Activated CD4-positive, alpha-beta T cell treated with anti-CD3 and anti-CD28 coated beads, Interleukin-2, amount 10 ng/mL, durations not matched to agents 24 days and 14 days (primary cell): ENCODE results near the gene GPR78. TPM values are rescaled to one million over a fixed set of nuclear protein-coding genes. Genes with fewer than 3 reads are reported as not detected.

ENCODE experiments used
- DNase-seq: peaks from one replicate; pipeline ENCODE4 v3.0.0; 2022
- H3K27ac Mint-ChIP-seq: one replicate; pipeline ENCODE4 v1.8.0; 2022; ENCODE audit warnings: mild to moderate bottlenecking, mixed read lengths
- H3K27me3 Mint-ChIP-seq: one replicate; pipeline ENCODE4 v1.8.0; 2022; ENCODE audit warnings: mixed read lengths
- H3K36me3 Mint-ChIP-seq: one replicate; pipeline ENCODE4 v1.8.0; 2022; ENCODE audit warnings: low read depth, mild to moderate bottlenecking, mixed read lengths
- H3K4me1 Mint-ChIP-seq: one replicate; pipeline ENCODE4 v1.8.0; 2021; ENCODE audit warnings: mixed read lengths
- H3K4me3 Mint-ChIP-seq: one replicate; pipeline ENCODE4 v1.8.0; 2022; ENCODE audit warnings: mild to moderate bottlenecking, moderate library complexity, mixed read lengths
- H3K9me3 Mint-ChIP-seq: one replicate; pipeline ENCODE4 v1.8.0; 2021; ENCODE audit warnings: mixed read lengths
- intact Hi-C: fragments of 100-400 bp; cut with micrococcal nuclease; formaldehyde crosslinking; loops from one replicate; pipeline ENCODE4 v1.15.1; 2023
- total RNA-seq: library from RNA; stranded (reverse); gene quantifications from 2 replicates; pipeline ENCODE4 v1.2.3, GENCODE V29; 2022

Gene GPR78
- total RNA-seq, 1 donor from 2014 or later = not detected

DNA sequence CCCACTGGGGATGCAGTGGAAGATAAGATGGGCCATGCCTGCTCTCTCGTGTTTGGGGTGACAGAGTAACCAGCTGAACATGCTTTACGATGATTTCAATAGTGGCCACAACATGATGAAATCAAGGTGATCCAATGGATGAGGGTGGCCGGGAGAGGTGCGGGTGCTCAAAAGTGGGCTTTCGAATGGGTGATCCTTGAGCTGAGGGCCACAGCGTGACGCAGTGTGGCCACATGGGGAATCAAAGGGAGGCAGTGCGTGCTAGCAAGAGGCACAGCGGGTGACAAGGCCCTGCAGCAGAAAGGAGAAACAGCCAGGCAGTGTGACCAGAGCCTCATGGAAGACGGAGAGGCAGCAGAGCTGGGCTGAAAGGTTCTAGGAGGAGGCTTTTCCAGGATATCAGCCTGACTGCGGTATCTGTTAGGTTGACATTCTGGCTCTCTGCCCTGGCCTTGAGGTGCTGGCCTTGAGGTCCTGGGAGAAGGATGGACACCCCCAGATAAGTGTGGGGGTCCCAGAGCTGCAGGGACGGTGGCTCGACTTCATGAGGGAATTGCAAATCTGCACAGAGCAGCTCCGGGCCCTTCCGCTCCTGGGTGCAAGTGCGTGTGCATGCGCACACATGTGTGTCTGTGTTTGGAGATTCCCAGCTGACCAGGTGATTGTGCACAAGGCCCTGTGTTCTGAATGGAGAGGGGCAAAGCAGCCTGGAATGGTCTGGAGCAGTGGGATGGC lies 38.0 kb upstream of the GPR78 start:
- Mint-ChIP-seq H3K4me3 (no peak overlapping the region), H3K9me3 (no peaks in the 10 kb centered on the region), H3K27ac (no peak overlapping the region), H3K36me3 (no peaks in the 10 kb centered on the region), H3K27me3 (no peaks in the 10 kb centered on the region), H3K4me1 (peaks cover 7% of the 10 kb centered on the region)
- DNase-seq = no peak
- intact Hi-C loops = no loop called here

DNA sequence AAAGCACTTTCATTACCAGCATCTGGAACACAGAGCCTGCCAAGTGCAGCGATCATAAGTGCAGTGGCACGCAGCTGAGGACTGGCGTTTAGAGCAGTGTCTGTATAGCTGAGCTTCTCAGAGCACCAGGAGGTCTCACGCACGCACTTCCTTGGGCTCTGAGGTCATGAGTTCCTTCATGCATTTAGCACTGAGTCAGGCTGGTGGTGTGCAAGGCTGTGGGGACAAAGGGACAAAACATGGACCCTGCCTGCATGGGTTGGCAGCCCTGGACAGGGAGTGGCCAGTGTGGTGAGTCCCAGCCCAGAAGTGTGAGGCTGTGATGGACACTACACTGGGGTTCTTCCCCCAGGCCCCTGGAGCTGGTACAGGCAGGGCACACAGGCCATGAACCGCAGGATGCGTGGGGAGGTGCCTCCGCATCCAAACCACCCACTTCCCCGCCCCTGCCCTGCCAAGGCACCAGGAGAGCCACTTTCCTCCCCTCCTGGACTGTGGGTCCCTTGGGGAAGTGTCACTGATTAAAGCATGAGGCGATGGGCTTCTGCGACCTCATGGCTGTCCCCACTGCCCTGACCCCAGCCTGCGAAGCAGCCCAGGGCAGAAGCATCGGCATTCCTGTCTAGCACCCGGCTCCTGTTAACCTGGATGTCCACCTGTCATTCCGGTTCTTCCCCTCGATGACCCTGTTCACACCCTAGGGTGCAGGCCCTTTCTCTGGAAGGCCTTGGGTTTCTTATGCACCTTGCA lies 37.2 kb upstream of the GPR78 start:
- no peak for DNase-seq
- Mint-ChIP-seq H3K36me3 (no peaks in the 10 kb centered on the region), H3K4me1 (peaks cover 7% of the 10 kb centered on the region), H3K27me3 (no peaks in the 10 kb centered on the region), H3K27ac (no peak overlapping the region), H3K4me3 (no peak overlapping the region), H3K9me3 (no peaks in the 10 kb centered on the region)
- intact Hi-C loops = no loop called here

DNA sequence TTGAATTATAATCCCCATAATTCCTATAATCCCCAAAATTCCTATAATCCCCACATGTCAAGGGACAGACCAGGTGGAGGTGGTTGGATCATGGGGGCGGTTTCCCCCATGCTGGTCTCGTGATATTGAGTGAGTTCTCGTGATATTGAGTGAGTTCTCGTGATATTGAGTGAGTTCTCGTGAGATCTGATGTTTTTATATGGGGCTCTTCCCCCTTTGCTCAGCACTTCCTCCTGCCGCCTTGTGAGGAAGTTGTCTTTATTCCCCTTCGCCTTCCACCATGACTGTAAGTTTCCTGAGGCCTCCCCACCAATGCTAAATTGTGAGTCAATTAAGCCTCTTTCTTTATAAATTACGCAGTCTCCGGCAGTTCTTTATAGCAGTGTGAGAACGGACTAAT lies 36.6 kb upstream of the GPR78 start:
- Mint-ChIP-seq H3K27me3 (no peaks in the 10 kb centered on the region), H3K27ac (no peak overlapping the region), H3K4me1 (peaks cover 7% of the 10 kb centered on the region), H3K9me3 (no peaks in the 10 kb centered on the region), H3K4me3 (no peak overlapping the region), H3K36me3 (no peaks in the 10 kb centered on the region)
- intact Hi-C loops = no loop called here
- DNase-seq = no peak

DNA sequence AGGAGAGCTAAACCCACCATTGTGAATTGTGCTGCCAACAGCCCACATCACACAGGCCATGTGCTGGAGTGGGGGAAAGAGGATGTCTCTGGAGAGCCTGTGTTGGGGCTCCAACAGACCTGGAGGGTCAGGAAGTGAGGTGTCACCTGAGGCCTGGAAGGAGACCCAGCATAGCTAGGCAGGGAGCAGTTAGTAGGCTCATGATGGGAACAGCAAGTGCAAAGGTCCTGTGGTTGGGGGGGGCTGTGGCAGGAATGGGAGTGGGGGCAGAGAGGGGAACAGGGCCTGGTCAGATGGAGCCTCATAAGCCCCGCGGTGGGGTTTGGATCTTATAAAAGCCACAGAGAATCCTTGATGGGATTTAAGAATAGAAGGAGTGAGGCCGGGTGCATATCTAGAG lies 35.9 kb upstream of the GPR78 start:
- H3K4me3 Mint-ChIP-seq = no peak overlapping the region
- H3K4me1 Mint-ChIP-seq = peaks cover 7% of the 10 kb centered on the region
- DNase-seq = no peak
- intact Hi-C loops = no loop called here
- no peaks in the 10 kb centered on the region for H3K27me3 Mint-ChIP-seq
- H3K9me3 Mint-ChIP-seq = no peaks in the 10 kb centered on the region
- no peak overlapping the region for H3K27ac Mint-ChIP-seq
- no peaks in the 10 kb centered on the region for H3K36me3 Mint-ChIP-seq

DNA sequence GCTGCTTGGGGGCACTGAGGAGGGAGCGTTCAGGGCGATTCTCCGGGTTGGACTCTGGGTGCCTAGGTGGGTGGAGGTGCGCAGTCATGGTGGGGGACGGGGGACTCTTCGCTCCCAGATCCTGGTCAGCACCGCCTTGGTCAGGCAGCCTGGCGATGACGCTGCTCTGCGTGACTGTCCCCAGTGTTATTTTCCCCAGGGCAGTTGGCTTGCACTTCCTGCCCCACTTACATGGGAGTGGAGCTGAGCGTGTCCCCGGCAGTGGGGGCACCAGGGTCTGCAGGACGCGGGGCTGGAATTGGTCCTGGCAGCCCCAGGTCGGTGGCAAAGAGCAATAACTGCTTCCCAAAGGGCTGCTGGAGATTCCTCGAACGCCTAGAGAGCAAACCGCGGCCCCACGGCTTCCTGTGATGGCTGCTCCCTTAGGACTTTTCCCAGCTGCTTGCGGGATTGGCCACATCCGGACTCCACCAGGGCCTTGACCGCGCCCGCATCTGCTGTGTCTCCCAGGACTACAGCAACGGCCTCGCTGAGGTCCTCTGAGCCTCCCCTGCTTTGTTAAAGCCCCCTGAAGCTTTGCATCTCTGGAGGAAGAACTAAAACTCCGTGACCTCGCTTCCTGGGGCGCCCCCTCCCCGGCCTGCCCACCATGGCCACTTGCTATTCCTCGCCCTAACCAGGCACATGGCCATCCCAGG lies 35.3 kb upstream of the GPR78 start:
- Mint-ChIP-seq H3K27ac (no peak overlapping the region), H3K9me3 (no peaks in the 10 kb centered on the region), H3K27me3 (no peaks in the 10 kb centered on the region), H3K4me1 (peaks cover 4% of the 10 kb centered on the region), H3K36me3 (no peaks in the 10 kb centered on the region), H3K4me3 (no peak overlapping the region)
- DNase-seq = no peak
- intact Hi-C loops = no loop called here

DNA sequence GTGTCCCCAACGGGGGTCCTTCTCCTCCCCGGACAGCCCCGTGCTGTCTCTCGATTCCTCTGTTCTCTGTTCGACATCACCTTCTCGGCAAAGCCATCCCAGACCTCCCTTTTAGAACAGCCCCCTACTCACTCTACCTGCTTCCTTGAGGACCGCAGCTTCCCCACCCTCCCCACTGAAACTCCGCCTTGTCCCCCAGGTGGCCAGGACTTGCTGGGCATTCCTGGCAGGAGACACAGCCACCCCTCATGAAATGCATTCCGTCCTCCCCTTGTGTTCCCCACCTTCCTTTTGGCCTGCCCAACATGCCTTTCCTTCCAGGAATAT lies 34.8 kb upstream of the GPR78 start:
- Mint-ChIP-seq H3K36me3 (no peaks in the 10 kb centered on the region), H3K4me1 (no peaks in the 10 kb centered on the region), H3K27ac (no peak overlapping the region), H3K9me3 (no peaks in the 10 kb centered on the region), H3K4me3 (no peak overlapping the region), H3K27me3 (no peaks in the 10 kb centered on the region)
- intact Hi-C loops = no loop called here
- no peak for DNase-seq

DNA sequence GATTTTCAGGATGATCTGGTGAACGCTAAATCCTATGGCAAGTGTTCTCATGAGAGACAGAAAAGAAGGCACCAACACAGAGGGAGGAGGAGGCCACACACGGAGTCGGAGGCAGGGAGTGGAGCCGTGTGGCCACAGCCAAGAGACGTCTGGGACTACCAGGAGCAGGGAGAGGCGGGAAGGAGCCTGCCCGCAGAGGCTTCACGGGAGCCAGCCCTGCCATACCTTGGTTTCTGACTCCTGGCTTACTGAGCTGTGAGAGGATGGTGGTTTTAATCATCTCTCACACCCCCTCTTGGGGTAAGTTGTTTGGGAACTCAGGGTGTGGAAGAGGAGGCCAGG lies 33.5 kb upstream of the GPR78 start:
- H3K4me3 Mint-ChIP-seq = no peak overlapping the region
- no peak overlapping the region for H3K27ac Mint-ChIP-seq
- no peaks in the 10 kb centered on the region for H3K36me3 Mint-ChIP-seq
- intact Hi-C loops = loop anchor here (2.0 kb wide), 1 partner anchor 78 kb away; no protein-coding TSS in a partner anchor
- no peak for DNase-seq
- no peaks in the 10 kb centered on the region for H3K9me3 Mint-ChIP-seq
- H3K4me1 Mint-ChIP-seq = no peaks in the 10 kb centered on the region
- no peaks in the 10 kb centered on the region for H3K27me3 Mint-ChIP-seq

DNA sequence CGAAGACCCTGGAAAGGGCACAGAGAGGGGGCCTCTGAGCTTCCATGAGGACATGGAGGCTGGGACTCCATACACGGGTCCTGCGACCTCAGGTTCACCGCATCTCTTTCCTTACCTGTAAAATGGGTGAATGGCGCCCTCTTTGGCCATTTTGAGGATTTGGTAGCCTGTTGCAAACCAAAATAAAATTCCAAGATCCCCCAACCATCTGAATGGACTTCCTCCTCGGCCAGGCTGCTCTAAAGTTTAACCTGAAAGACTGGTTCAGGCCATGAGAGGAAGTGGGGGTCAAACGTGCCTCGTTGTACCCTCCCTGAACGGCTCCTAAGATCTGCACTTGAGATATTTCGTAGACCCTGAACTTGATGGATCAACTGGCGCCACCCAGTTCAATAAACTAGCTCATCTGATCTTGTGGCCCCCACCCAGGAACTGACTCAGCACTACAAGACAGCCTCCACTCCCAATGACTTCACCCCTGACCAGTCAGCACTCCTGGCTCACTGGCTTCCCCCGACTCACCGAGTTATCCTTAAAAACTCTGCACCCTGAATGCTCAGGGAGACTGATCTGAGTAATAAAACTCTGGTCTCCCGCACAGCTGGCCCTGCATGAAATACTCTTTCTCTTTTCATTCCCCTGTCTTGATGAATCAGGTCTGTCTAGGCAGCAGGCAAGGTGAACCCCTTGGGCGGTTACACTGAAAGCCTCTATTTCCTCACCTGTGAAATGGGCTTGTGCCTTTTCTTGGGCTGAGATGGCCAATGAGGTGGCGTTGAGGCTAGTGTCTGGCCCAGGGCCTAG lies 32.9 kb upstream of the GPR78 start:
- Mint-ChIP-seq H3K9me3 (no peaks in the 10 kb centered on the region), H3K36me3 (no peaks in the 10 kb centered on the region), H3K27me3 (no peaks in the 10 kb centered on the region), H3K27ac (no peak overlapping the region), H3K4me1 (no peaks in the 10 kb centered on the region), H3K4me3 (no peak overlapping the region)
- intact Hi-C loops = loop anchor here (2.0 kb wide), 1 partner anchor 79 kb away; no protein-coding TSS in a partner anchor
- DNase-seq = no peak

DNA sequence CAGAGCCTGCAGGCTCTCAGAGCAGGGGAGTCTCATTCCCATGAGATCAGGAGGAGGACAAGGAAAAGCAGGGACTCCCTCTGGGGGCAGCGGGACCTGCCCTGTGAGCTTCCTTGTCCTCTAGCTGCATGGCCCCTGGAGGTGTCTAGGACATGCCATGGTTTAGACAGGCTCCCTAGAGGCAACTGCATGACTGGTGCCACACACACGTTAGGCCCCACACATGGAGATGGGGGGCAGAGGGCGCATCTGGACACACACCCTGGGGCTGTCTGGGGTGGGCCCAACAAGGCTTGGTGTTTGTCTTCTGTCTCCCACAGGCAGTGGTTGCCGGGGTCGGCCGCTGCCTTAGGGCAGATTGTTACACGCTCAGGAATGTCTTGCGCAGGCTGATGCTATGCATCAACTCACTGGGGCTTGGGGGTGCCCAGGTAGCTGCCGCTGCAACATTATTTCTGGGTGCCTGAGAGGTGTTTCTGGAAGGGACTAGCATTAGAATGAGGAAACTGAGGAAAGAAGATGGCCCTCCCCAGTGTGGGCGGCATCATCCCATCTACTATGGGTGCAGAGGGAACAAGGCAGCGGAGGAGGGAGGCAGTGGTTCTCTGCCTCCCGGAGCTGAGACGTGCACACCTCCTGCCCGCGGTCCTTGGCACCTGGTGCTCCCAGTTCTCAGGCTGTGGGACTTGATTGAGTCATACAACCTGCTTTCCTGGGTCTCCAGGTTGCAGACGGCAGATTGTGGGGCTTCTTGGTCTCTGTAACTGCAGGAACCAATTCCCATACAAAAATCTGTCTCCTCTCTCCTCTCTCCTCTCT lies 32.1 kb upstream of the GPR78 start:
- H3K36me3 Mint-ChIP-seq = no peaks in the 10 kb centered on the region
- intact Hi-C loops = loop anchor here (2.0 kb wide), 1 partner anchor 79 kb away; no protein-coding TSS in a partner anchor
- no peak overlapping the region for H3K27ac Mint-ChIP-seq
- H3K4me3 Mint-ChIP-seq = no peak overlapping the region
- H3K9me3 Mint-ChIP-seq = no peaks in the 10 kb centered on the region
- no peak for DNase-seq
- no peaks in the 10 kb centered on the region for H3K27me3 Mint-ChIP-seq
- H3K4me1 Mint-ChIP-seq = no peaks in the 10 kb centered on the region

DNA sequence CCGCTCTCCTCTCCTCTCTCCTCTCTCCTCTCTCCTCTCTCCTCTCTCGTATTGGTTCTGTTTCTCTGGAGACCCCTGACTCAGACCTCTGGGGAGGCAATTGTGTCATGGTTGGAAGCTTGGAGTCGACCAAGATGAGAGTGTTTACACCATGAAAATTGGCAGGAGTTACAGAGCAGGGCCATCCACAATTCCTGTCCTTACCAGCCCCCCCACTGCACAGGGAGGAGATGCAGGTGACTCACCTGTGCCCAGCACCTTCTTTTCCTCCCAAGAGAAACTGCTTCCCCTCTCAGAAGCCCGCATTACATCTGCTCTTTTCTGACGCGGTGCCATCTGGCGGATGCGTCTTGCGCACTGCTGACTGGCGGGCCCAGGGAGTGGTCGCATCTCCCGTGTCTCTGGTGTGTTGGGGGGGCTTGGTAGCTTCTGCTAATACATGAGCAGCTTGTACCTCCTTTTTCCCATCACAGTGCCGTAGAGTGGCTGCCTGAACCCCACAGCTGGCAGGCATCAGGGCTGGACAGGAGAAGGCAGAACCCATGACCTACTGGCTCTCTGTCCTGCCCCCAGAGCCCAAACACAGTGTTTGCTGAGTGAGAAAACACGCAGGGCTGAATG lies 31.4 kb upstream of the GPR78 start:
- DNase-seq = no peak
- no peaks in the 10 kb centered on the region for H3K27me3 Mint-ChIP-seq
- no peak overlapping the region for H3K27ac Mint-ChIP-seq
- H3K36me3 Mint-ChIP-seq = no peaks in the 10 kb centered on the region
- no peaks in the 10 kb centered on the region for H3K9me3 Mint-ChIP-seq
- intact Hi-C loops = no loop called here
- H3K4me3 Mint-ChIP-seq = no peak overlapping the region
- H3K4me1 Mint-ChIP-seq = no peaks in the 10 kb centered on the region

DNA sequence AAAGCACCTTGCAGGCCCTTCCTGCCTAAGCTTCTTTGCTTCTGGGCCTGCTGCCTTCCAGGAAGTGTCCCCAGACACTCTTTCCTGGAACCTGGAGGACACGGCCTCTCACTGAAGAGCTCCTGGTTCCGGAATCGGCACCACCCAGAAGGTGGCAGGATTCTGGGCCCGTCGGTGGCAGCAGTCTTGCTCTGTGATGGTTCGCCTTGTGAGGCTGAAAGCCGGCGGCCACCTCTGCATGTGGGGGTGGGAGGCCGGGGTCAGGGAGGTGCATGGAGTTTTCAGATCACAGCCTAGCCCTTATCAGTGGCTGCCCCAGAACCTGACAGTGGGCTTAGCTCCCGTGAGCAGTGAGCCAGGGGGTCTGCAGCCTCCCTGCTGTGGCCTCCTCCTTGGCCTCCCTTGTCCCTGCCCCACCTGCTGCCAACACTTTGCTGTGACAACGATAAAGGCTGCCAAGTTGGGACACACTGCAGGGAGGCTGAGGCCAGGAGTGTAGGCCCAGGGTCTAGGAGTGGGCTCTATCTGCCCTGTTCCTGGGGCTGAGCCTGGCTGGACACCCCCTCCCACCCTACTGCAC lies 30.8 kb upstream of the GPR78 start:
- H3K4me1 Mint-ChIP-seq = no peaks in the 10 kb centered on the region

DNA sequence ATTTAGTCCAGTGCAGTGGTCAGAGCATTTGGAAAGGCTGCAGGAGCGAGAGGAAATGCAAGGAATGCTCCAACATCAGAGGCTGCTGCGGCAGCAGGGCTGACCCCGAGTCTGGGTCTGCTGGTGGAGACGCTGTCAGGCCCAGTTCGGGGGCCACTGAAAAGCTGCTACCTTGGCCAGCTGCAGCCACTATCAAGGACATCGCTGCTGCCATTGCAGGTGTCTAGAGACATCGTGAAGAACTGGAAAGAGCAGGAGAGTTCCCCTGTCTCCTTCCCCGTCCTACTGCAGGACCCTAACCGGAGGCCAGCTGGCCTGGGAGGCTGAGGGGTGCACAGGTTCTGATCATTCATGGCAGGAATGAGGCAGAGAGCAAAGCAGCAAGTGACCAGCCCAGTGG lies 29.5 kb upstream of the GPR78 start:
- no peak for DNase-seq
- Mint-ChIP-seq H3K27ac (no peak overlapping the region), H3K36me3 (no peaks in the 10 kb centered on the region), H3K9me3 (no peaks in the 10 kb centered on the region), H3K4me1 (no peaks in the 10 kb centered on the region), H3K4me3 (no peak overlapping the region), H3K27me3 (no peaks in the 10 kb centered on the region)
- intact Hi-C loops = no loop called here

More for the DNA sequence above, 30.8 kb upstream of the GPR78 start:
- H3K4me3 Mint-ChIP-seq = no peak overlapping the region
- no peaks in the 10 kb centered on the region for H3K9me3 Mint-ChIP-seq
- intact Hi-C loops = no loop called here
- DNase-seq = no peak
- H3K36me3 Mint-ChIP-seq = no peaks in the 10 kb centered on the region
- no peaks in the 10 kb centered on the region for H3K27me3 Mint-ChIP-seq
- no peak overlapping the region for H3K27ac Mint-ChIP-seq
